Kidney tubule cell (primary cell): ENCODE results near the gene HSFX4.
"Not testable (repeated sequence)": the region's sequence is repeated elsewhere in the genome, so short reads cannot be mapped to it uniquely, and the experiment has no call there.

Source experiments
- DNase-seq: peaks from one replicate; pipeline ENCODE4 v3.0.0-alpha.2; 2018; ENCODE audit warnings: low spot score

The HSFX4 gene, protein sequence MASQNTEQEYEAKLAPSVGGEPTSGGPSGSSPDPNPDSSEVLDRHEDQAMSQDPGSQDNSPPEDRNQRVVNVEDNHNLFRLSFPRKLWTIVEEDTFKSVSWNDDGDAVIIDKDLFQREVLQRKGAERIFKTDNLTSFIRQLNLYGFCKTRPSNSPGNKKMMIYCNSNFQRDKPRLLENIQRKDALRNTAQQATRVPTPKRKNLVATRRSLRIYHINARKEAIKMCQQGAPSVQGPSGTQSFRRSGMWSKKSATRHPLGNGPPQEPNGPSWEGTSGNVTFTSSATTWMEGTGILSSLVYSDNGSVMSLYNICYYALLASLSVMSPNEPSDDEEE

DNA sequence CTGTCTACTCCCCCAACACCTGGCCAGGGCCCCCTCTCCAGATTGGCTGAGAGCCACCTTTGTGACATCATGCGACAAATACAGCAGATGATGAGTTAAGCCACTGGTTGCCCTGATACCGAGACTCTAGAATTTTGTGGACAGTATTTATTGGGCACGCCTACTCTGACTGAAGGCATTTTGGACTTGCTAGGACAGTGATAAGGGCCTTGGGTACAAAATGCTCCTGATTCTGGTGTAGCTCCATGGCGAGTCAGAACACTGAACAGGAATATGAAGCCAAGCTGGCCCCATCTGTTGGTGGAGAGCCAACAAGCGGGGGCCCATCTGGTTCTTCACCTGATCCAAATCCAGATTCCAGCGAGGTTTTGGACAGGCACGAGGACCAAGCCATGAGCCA is at the start of gene HSFX4:
Gene HSFX4, plus strand, starts transcription at position 174 of the 400 bp plus-strand sequence. Its CDS starts 72 bp downstream, at position 246.
- not testable (repeated sequence) for DNase-seq

GRCh38 chrX:149881081-149881711 is 48.2 kb upstream of the HSFX4 start, which contains the start of gene MAGEA8:
Gene MAGEA8 (plus strand): TSS chrX:149881183. CDS start chrX:149884273, 3,090 bp downstream.
- DNase-seq: no peak

DNA sequence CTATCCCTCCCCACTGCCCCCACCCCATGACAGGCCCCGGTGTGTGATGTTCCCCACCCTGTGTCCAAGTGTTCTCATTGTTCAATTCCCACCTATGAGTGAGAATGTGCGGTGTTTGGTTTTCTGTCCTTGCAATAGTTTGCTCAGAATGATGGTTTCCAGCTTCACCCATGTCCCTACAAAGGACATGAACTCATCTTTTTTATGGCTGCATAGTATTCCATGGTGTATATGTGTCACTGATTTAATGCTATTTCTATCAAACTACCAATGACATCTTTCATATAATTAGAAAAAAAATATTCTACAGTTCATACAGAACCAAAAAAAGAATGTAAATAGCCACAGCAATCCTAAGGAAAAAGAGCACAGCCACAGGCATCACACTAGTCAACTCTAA is 38.5 kb upstream of the HSFX4 start:
- DNase-seq: not testable (repeated sequence)

DNA sequence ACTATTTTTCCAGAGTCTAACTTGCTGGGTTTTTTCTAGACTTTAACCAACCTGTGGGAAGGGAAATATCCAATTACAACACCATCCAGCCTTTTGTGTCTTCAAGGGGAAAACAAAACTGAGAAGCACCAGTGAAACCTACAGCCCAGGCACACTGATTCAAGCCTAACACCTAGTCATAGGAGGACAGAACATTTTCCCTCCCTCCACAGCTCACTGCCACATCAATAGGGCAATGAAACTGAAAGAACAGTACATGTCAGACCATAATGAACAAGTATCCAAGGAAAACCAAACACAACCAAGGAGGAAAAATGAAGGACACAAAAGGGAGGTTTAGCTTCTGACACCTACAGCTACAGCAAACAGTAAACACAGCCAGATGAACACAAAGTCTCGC is 30.8 kb upstream of the HSFX4 start:
- DNase-seq: no peak

- DNase-seq: peak; percentile 17
Measured at GRCh38 chrX:149903889-149904748, 25.3 kb upstream of the HSFX4 start.

DNA sequence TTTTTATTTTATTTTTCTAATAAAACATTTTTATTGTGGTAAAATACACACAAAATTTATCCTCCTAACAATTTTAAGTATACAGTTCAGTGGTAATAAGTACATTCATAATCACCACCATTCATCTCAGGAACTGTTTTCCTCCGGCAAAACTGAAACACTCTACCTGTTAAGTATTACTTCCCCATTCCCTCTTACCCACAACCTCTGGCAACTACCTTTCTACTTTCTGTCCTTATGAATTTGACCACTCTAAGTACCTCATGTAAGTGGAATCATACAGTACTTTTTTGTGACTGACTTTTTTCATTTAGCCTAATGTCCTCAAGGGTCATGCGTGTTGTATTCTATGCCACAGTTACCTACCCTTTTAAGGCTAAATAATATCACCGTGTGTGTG is 21.1 kb upstream of the HSFX4 start:
- no peak for DNase-seq

DNA sequence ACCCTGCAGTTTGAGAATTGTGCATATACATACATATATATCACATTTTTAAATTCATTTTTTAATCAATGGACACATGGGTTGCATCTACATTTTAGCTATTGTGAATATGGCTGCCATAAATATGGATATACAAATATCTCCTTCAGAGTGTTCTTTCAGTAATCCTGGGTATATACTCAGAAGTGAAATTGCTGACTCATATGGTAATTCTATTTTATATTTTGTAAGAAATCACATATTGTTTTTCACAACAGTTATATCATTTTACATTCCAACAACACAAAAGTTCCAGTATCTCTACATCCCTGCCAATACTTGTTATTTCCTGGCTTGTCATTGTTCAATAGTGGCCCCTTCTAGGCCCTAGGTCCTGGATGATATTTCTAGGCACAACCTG is 20.6 kb upstream of the HSFX4 start:
- no peak for DNase-seq

- DNase-seq: no peak
Measured at GRCh38 chrX:149909324-149910177, 19.8 kb upstream of the HSFX4 start.

GRCh38 chrX:149910178-149910695 is 19.1 kb upstream of the HSFX4 start:
- no peak for DNase-seq

- DNase-seq: no peak
Measured at GRCh38 chrX:149916745-149917392, 12.5 kb upstream of the HSFX4 start.

DNA sequence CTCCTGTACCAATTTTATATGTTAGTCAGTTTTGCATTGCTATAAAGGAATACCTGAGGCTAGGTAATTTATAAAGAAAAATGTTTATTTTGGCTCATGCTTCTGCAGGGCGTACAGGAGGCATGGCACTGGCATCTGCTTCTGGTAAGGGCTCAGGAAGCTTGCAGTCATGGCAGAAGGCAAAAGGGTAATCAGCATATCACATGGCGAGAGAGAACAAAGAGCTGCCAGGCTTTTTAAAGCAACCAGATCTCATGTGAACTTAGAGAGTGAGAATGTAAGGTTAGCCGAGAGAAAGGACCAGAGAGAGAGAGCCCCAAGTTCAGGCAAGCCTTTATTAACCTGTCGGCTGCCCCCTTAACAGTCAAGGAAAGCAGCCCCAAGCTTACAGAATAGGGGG is 5.5 kb upstream of the HSFX4 start:
- not testable (repeated sequence) for DNase-seq

GRCh38 chrX:149924434-149924833 is 4.9 kb upstream of the HSFX4 start:
- not testable (repeated sequence) for DNase-seq

- not testable (repeated sequence) for DNase-seq
Measured at GRCh38 chrX:149927245-149927963, 2.0 kb upstream of the HSFX4 start.

- DNase-seq: not testable (repeated sequence)
Measured at GRCh38 chrX:149927964-149928258, 1.5 kb upstream of the HSFX4 start.

DNA sequence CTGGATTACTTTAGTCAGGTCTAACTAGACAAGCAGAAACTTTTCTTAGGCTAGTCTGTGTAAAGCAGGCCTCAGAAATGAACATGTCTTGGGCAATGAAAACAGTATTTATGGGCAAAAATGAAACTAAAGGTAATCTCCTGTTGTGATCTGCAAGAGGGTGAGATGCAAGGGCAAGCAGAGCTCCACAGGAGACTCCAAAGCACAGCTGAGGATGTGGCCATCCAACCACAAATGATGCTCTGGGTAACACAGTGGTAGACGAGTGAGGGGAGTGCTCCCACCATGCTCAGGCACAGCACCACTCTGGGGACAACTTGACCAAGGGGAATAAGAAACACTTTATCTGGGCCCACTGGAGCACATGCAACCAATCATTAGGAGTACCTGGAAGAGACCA is 738 bp upstream of the HSFX4 start:
- not testable (repeated sequence) for DNase-seq

GRCh38 chrX:149931355-149931754 is 2.0 kb downstream of the HSFX4 start:
- DNase-seq: not testable (repeated sequence)

DNA sequence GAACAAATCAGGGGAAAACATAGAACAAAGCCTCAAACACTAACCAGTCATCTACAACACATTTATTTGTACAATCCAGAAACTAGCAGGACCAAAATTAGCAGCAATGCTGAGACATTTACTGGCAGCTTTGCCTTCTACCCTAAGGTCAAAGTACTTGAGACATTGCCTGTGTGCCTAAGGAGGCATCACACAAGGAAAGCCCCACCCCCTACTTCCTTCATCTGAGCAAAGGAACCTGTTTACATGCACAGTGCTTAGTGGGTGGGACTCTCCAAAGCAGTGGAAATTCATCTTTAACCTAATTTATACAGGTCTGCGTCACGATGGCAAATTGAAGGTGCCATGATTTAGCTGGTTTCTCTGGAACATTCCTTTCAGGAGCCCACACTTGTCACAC is 2.8 kb downstream of the HSFX4 start:
- DNase-seq: not testable (repeated sequence)

- not testable (repeated sequence) for DNase-seq
Measured at GRCh38 chrX:149932970-149933369, 3.6 kb downstream of the HSFX4 start.

- DNase-seq: not testable (repeated sequence)
Measured at GRCh38 chrX:149933547-149933946, 4.2 kb downstream of the HSFX4 start.

DNA sequence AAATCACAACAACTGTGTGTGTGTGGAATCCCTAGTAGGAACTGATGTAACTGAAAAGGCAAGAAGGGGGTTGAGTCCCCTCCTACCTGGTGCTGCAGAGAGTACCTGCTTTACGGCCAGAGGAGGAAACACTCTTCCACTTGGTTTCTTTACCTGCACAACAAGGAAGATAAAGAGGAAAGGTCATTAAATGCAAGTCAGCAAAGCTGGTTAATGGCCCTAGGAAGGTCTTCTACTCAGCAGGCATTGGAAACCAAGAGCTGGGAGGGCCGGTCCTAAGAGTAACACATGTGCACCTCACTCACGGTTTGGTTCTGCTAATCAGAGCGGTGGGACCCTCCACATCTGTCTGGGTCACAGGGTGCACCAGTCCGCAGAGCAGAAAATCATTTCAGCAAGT is 8.0 kb downstream of the HSFX4 start:
- not testable (repeated sequence) for DNase-seq
